IPS-18c (cell line): ENCODE measurements around the gene CERS1.

ENCODE experiments used
- H3K4me3 ChIP-seq: 2 replicates; pipeline ENCODE4 v1.7.0; 2013; ENCODE audit warnings: low read depth, mild to moderate bottlenecking, low read length, moderate library complexity; ENCODE audit not compliant: insufficient read depth
- H3K9me3 ChIP-seq: one replicate; pipeline ENCODE4 v1.6.1; 2013; ENCODE audit warnings: mild to moderate bottlenecking, low read length, moderate library complexity; ENCODE audit not compliant: control insufficient read depth, insufficient read depth

CERS1 gene

GRCh38 chr19:18895824-18896341, at the start of gene CERS1:
Gene CERS1 (minus strand): TSS chr19:18896158. CDS start chr19:18896072, 86 bp downstream.
- Histone ChIP-seq H3K9me3 (no peaks in the 10 kb centered on the region), H3K4me3 (peak within 1 kb of the TSS; percentile 84)

GRCh38 chr19:18945297-18945696, 49.3 kb upstream of the CERS1 start:
- H3K4me3 ChIP-seq, result no peak overlapping the region
- H3K9me3 ChIP-seq, result no peaks in the 10 kb centered on the region

GRCh38 chr19:18943465-18943864, 47.5 kb upstream of the CERS1 start:
- Histone ChIP-seq H3K9me3 (no peaks in the 10 kb centered on the region), H3K4me3 (no peak overlapping the region)

- no peak overlapping the region for H3K4me3 ChIP-seq
- H3K9me3 ChIP-seq, result no peaks in the 10 kb centered on the region
These were observed 46.7 kb upstream of the CERS1 start for GRCh38 chr19:18942692-18943091.

- H3K4me3 ChIP-seq, result peak overlapping the region; percentile 21; the same call in 1 of the 2 replicates
- H3K9me3 ChIP-seq, result no peaks in the 10 kb centered on the region
These were observed 45.8 kb upstream of the CERS1 start for GRCh38 chr19:18941628-18942354.

GRCh38 chr19:18940769-18941627, 45.0 kb upstream of the CERS1 start, which contains the start of gene HOMER3:
Gene HOMER3 (minus strand): TSS chr19:18941217. CDS start chr19:18938982, 2,235 bp downstream.
- peak within 1 kb of the TSS; percentile 60 for H3K4me3 ChIP-seq
- H3K9me3 ChIP-seq, result no peaks in the 10 kb centered on the region

- Histone ChIP-seq H3K4me3 (peak overlapping the region; percentile 60), H3K9me3 (no peaks in the 10 kb centered on the region)
These were observed 44.2 kb upstream of the CERS1 start for GRCh38 chr19:18939922-18940768.

- peak overlapping the region; percentile 60; the same call in 1 of the 2 replicates for H3K4me3 ChIP-seq
- no peaks in the 10 kb centered on the region for H3K9me3 ChIP-seq
These were observed 43.2 kb upstream of the CERS1 start for GRCh38 chr19:18939163-18939562.

- peak overlapping the region; percentile 50; the same call in 1 of the 2 replicates for H3K4me3 ChIP-seq
These were observed 37.3 kb upstream of the CERS1 start for GRCh38 chr19:18933297-18933696.

GRCh38 chr19:18932216-18932841, 36.4 kb upstream of the CERS1 start:
- no peaks in the 10 kb centered on the region for H3K9me3 ChIP-seq
- peak overlapping the region; percentile 39 for H3K4me3 ChIP-seq

More at GRCh38 chr19:18933297-18933696, 37.3 kb upstream of the CERS1 start:
- no peaks in the 10 kb centered on the region for H3K9me3 ChIP-seq

GRCh38 chr19:18931316-18932162, 35.6 kb upstream of the CERS1 start:
- H3K9me3 ChIP-seq, result no peaks in the 10 kb centered on the region
- no peak overlapping the region for H3K4me3 ChIP-seq

GRCh38 chr19:18929311-18929710, 33.4 kb upstream of the CERS1 start:
- Histone ChIP-seq H3K9me3 (no peaks in the 10 kb centered on the region), H3K4me3 (no peak overlapping the region)

GRCh38 chr19:18928018-18928805, 32.3 kb upstream of the CERS1 start:
- Histone ChIP-seq H3K9me3 (no peaks in the 10 kb centered on the region), H3K4me3 (no peak overlapping the region)

GRCh38 chr19:18924684-18925213, 28.8 kb upstream of the CERS1 start:
- Histone ChIP-seq H3K4me3 (no peak overlapping the region), H3K9me3 (no peaks in the 10 kb centered on the region)
